PFSK-1 (cell line): ENCODE results near the gene RAB34.

ENCODE experiments used
- POLR2AphosphoS5 ChIP-seq: IDR thresholded peaks from 2 replicates; pipeline ENCODE4 v1.6.1; 2012; ENCODE audit warnings: low read depth, mild to moderate bottlenecking, control low read depth, low read length, moderate library complexity
- REST ChIP-seq, 2 experiments: IDR thresholded peaks; 2 replicates each; pipeline versions ENCODE4 v1.6.1 to v1.8.0; 2011 to 2012; ENCODE audit warnings: low read depth in 2 of 2, low read length in 2 of 2, control low read depth in 1 of 2, inconsistent platforms in 1 of 2, mild to moderate bottlenecking in 1 of 2, moderate library complexity in 1 of 2; ENCODE audit not compliant: insufficient read depth in 1 of 2
- SIN3A ChIP-seq: IDR thresholded peaks from 2 replicates; pipeline ENCODE4 v1.6.1; 2012; ENCODE audit warnings: mild to moderate bottlenecking, low read length, moderate library complexity, borderline replicate concordance; ENCODE audit not compliant: insufficient read depth
- TAF1 ChIP-seq: IDR thresholded peaks from 2 replicates; pipeline ENCODE4 v1.6.1; 2012; ENCODE audit warnings: low read length, control low read depth, borderline replicate concordance; ENCODE audit not compliant: insufficient read depth

DNA sequence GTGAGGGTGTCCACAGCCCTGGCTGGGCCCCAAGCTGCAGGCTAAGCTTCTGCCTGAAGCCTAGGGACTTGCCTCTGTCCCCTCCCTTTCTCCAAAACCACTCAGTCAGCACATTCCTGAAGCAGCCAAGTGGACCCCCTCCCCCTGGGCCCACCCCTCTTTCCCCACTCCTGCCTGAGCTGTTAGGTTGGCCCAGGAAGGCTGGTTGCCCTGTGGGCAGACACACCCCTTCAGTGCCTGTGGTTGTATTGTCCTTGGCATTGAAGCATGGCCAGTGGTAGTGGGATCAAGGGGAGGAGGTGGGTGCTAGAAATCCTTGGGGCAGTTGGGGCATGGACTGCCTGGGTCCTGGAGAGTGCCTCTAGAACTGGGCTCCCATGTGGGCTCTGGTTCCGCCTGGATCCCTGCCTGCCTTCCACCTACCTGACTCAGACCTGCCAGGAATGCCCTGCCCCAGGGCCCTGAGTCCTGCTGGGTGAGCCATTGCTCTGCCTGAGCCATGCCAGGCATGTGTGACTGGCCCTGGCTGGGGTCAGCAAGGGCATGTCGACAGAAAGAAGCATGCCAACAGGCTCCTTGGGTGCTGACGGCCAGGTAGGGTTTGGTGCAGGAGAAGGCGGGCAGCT is 28.2 kb upstream of the RAB34 start:
- TF ChIP-seq SIN3A (no peak), REST (IDR thresholded peaks at IDR 0.05; ENCODE audit: insufficient read depth in 1 of 2, low read depth in 2 of 2, low read length in 2 of 2) (no peak), POLR2AphosphoS5 (no peak), TAF1 (no peak)
